ENCODE measurements around the gene CD55.

- no peak for TF ChIP-seq CTCF (IDR thresholded peaks at IDR 0.05 in 2 of 3, conservative IDR thresholded peaks at IDR 0.05 in 1 of 3; ENCODE audit: borderline replicate concordance in 1 of 3, insufficient read depth in 1 of 3, low read depth in 2 of 3, low read length in 2 of 3)
- TF ChIP-seq SRF (IDR thresholded peaks at IDR 0.05; ENCODE audit: low read depth) = no peak
- TF ChIP-seq POLR2AphosphoS5 (IDR thresholded peaks at IDR 0.05; ENCODE audit: low read depth, low read length) = no peak
- no peak for TF ChIP-seq POLR2A (IDR thresholded peaks at IDR 0.05; ENCODE audit: borderline replicate concordance, extremely low read depth, insufficient read depth, insufficient read length)
- no peak for TF ChIP-seq EZH2 (IDR thresholded peaks at IDR 0.05)
- no peak for TF ChIP-seq MAX (IDR thresholded peaks at IDR 0.05)
- no peak for TF ChIP-seq ZNF274 (IDR thresholded peaks at IDR 0.05; ENCODE audit: low read depth, low read length)
- no peak for TF ChIP-seq SIN3A (IDR thresholded peaks at IDR 0.05; ENCODE audit: low read depth)
- no peak for TF ChIP-seq CBX3 (IDR thresholded peaks at IDR 0.05; ENCODE audit: low read depth)
Observed at GRCh38 chr1:207365063-207365462, 43.6 kb downstream of the CD55 start.
